IMR-90 (cell line): Measurements from ENCODE around the gene OPTN. TPM values are rescaled to one million over a fixed set of nuclear protein-coding genes. Genes with fewer than 3 reads are reported as not detected.

Experiments used
- ATAC-seq: fragments of 200-7000 bp; cut with Tn5 transposase; 2 replicates; pipeline ENCODE4 v1.9.1; 2020; ENCODE audit warnings: low read depth, mild to moderate bottlenecking, moderate library complexity
- BruUV-seq: library from RNA; stranded (reverse); fragments of 400-500 nt; replicated peaks from 2 replicates; lab custom pipeline; 2021; lab: Mats Ljungman, UMichigan
- CTCF ChIA-PET: fragments of 300-600 bp; formaldehyde crosslinking; extraction: SDS; loops from one replicate; lab custom pipeline; 2021; ENCODE audit warnings: antibody characterized with exemption; lab: Yijun Ruan, JAX
- POLR2A ChIA-PET: fragments of 300-600 bp; sonication (Branson Sonifier 250); formaldehyde crosslinking; loops from one replicate; lab custom pipeline; 2022; ENCODE audit warnings: antibody characterized with exemption; ENCODE audit not compliant: unreplicated experiment; lab: Charles Lee
- DNase-seq: peaks from one replicate; pipeline ENCODE4 v3.0.0; 2013
- H2AFZ ChIP-seq: replicated peaks from 2 replicates; pipeline ENCODE3; 2013; ENCODE audit warnings: low read length, mild to moderate bottlenecking; ENCODE audit not compliant: poor library complexity
- H2AK5ac ChIP-seq: 2 replicates; pipeline ENCODE4 v1.6.1; 2013; ENCODE audit warnings: low read depth, low read length, inconsistent platforms
- H2AK9ac ChIP-seq: replicated peaks from 2 replicates; pipeline ENCODE3; 2013; ENCODE audit warnings: mild to moderate bottlenecking, low read depth, low read length, moderate library complexity; ENCODE audit not compliant: poor library complexity
- H2BK120ac ChIP-seq: 2 replicates; pipeline ENCODE4 v1.6.1; 2013; ENCODE audit warnings: low read depth, low read length, inconsistent platforms
- H2BK15ac ChIP-seq: 3 replicates; pipeline ENCODE4 v1.6.1; 2013; ENCODE audit warnings: low read depth, low read length, inconsistent platforms
- H2BK20ac ChIP-seq: 2 replicates; pipeline ENCODE4 v1.6.1; 2013; ENCODE audit warnings: low read depth, mild to moderate bottlenecking, inconsistent platforms, low read length, moderate library complexity
- H2BK5ac ChIP-seq: 2 replicates; pipeline ENCODE4 v1.6.1; 2013; ENCODE audit warnings: mild to moderate bottlenecking, low read depth, low read length, inconsistent platforms; ENCODE audit not compliant: poor library complexity, severe bottlenecking
- H3K14ac ChIP-seq: replicated peaks from 2 replicates; pipeline ENCODE4 v1.6.1; 2013; ENCODE audit warnings: low read depth, low read length, inconsistent platforms
- H3K18ac ChIP-seq: 2 replicates; pipeline ENCODE4 v1.6.1; 2013; ENCODE audit warnings: low read depth, low read length, control low read depth
- H3K23ac ChIP-seq: 2 replicates; pipeline ENCODE4 v1.6.1; 2013; ENCODE audit warnings: low read depth, low read length, inconsistent platforms
- H3K27ac ChIP-seq: 2 replicates; pipeline ENCODE4 v1.5.1; 2013; ENCODE audit warnings: mild to moderate bottlenecking, control low read depth, low read length; ENCODE audit not compliant: insufficient read depth
- H3K27me3 ChIP-seq: 2 replicates; pipeline ENCODE4 v1.6.1; 2013; ENCODE audit warnings: low read length; ENCODE audit not compliant: control insufficient read depth, insufficient read depth
- H3K36me3 ChIP-seq: 2 replicates; pipeline ENCODE4 v1.6.1; 2013; ENCODE audit warnings: low read length, mixed read lengths; ENCODE audit not compliant: control insufficient read depth, insufficient read depth
- H3K4ac ChIP-seq: 2 replicates; pipeline ENCODE4 v1.6.1; 2013; ENCODE audit warnings: low read depth, low read length, inconsistent platforms
- H3K4me1 ChIP-seq: 2 replicates; pipeline ENCODE4 v1.6.1; 2013; ENCODE audit warnings: low read length, mixed read lengths; ENCODE audit not compliant: control insufficient read depth, insufficient read depth
- H3K4me2 ChIP-seq: 2 replicates; pipeline ENCODE4 v1.6.1; 2013; ENCODE audit warnings: low read depth, mild to moderate bottlenecking, control low read depth, low read length, moderate library complexity
- H3K4me3 ChIP-seq: 2 replicates; pipeline ENCODE4 v1.5.1; 2013; ENCODE audit warnings: low read depth, mild to moderate bottlenecking, control low read depth, low read length, moderate library complexity; ENCODE audit not compliant: insufficient read depth
- H3K56ac ChIP-seq: 2 replicates; pipeline ENCODE4 v1.6.1; 2013; ENCODE audit warnings: low read length, inconsistent platforms; ENCODE audit not compliant: insufficient read depth; ENCODE audit errors: extremely low read depth
- H3K79me1 ChIP-seq, 2 experiments: 2 replicates each; pipeline ENCODE4 v1.6.1; 2013; ENCODE audit warnings: low read length in 2 of 2, inconsistent platforms in 1 of 2, low read depth in 1 of 2
- H3K9ac ChIP-seq: 2 replicates; pipeline ENCODE4 v1.6.1; 2013; ENCODE audit warnings: low read depth, low read length, control low read depth
- H3K9me1 ChIP-seq: 2 replicates; pipeline ENCODE4 v1.6.1; 2013; ENCODE audit warnings: low read length, inconsistent platforms; ENCODE audit not compliant: insufficient read depth
- H3K9me3 ChIP-seq: 2 replicates; pipeline ENCODE4 v1.6.1; 2013; ENCODE audit warnings: low read length; ENCODE audit not compliant: control insufficient read depth, insufficient read depth
- H4K20me1 ChIP-seq: 2 replicates; pipeline ENCODE4 v1.6.1; 2013; ENCODE audit warnings: low read length, inconsistent platforms; ENCODE audit not compliant: insufficient read depth
- H4K5ac ChIP-seq: 2 replicates; pipeline ENCODE4 v1.6.1; 2013; ENCODE audit warnings: mild to moderate bottlenecking, low read depth, low read length, control low read depth
- H4K8ac ChIP-seq, 2 experiments: 2 replicates each; pipeline ENCODE4 v1.6.1; 2013; ENCODE audit warnings: low read depth in 2 of 2, low read length in 2 of 2, control low read depth in 1 of 2, inconsistent platforms in 1 of 2
- H4K91ac ChIP-seq: 2 replicates; pipeline ENCODE4 v1.6.1; 2013; ENCODE audit warnings: low read depth, low read length, inconsistent platforms; ENCODE audit not compliant: insufficient read depth
- BHLHE40 ChIP-seq: fragments of 150-350 bp; IDR thresholded peaks from 2 replicates; pipeline ENCODE4 v1.6.1; 2016; ENCODE audit warnings: mild to moderate bottlenecking, low read depth, low read length
- CEBPB ChIP-seq: IDR thresholded peaks from 2 replicates; pipeline ENCODE4 v1.6.1; 2012; ENCODE audit warnings: low read depth, low read length, improper control_type of control experiment
- CHD1 ChIP-seq: IDR thresholded peaks from 2 replicates; pipeline ENCODE4 v1.6.1; 2012; ENCODE audit warnings: low read depth, low read length, improper control_type of control experiment
- FOS ChIP-seq: fragments of 150-350 bp; IDR thresholded peaks from 2 replicates; pipeline ENCODE4 v1.6.1; 2016; ENCODE audit warnings: low read depth, low read length
- MAFK ChIP-seq: IDR thresholded peaks from 2 replicates; pipeline ENCODE4 v1.6.1; 2012; ENCODE audit warnings: low read depth, low read length, improper control_type of control experiment
- NFE2L2 ChIP-seq: fragments of 150-350 bp; IDR thresholded peaks from 2 replicates; pipeline ENCODE4 v1.6.1; 2016; ENCODE audit warnings: low read depth, mild to moderate bottlenecking, low read length
- POLR2A ChIP-seq: IDR thresholded peaks from 2 replicates; pipeline ENCODE4 v1.6.1; 2012; ENCODE audit warnings: mild to moderate bottlenecking, low read depth, low read length
- RFX5 ChIP-seq: IDR thresholded peaks from 2 replicates; pipeline ENCODE4 v1.8.0; 2012; ENCODE audit warnings: low read depth, mild to moderate bottlenecking, low read length, moderate library complexity
- SMC3 ChIP-seq: fragments of 150-350 bp; IDR thresholded peaks from 2 replicates; pipeline ENCODE4 v1.6.1; 2016; ENCODE audit warnings: low read depth, mild to moderate bottlenecking, antibody characterized with exemption, low read length, moderate library complexity
- WGBS, 2 experiments: methylation state at CpG; one replicate each; pipeline versions ENCODE4 v1.1.5 to v1.1.7; 2013; ENCODE audit warnings: missing lambda C conversion rate in 2 of 2; ENCODE audit not compliant: insufficient read length in 1 of 2; ENCODE audit errors: extremely low coverage in 2 of 2; 5-methylcytosine and 5-hydroxymethylcytosine counted together
- dilution Hi-C: fragments of 300-500 bp; cut with HindIII; formaldehyde crosslinking; loops from one replicate; pipeline ENCODE4 v1.14.3; 2018; ENCODE audit warnings: low sequenced_read_pairs; ENCODE audit not compliant: unreplicated experiment
- in situ Hi-C: fragments of 300-500 bp; cut with MboI; formaldehyde crosslinking; loops from 3 replicates; pipeline ENCODE4 v1.14.3; 2019; ENCODE audit warnings: low sequenced_read_pairs, inconsistent platforms, mixed read lengths
- intact Hi-C: fragments of 100-400 bp; cut with micrococcal nuclease; formaldehyde crosslinking; loops from 2 replicates; pipeline ENCODE4 v1.10.0; 2022
- polyA plus RNA-seq, 3 experiments: library from polyadenylated mRNA; depleted of rRNA; stranded (reverse); fragments of >200 nt; gene quantifications; 2 replicates each; pipeline ENCODE4 v1.2.3, GENCODE V29; 2012; ENCODE audit warnings: low replicate concordance in 1 of 3
- total RNA-seq: library from RNA; depleted of rRNA; stranded (reverse); fragments of >200 nt; gene quantifications from 2 replicates; pipeline ENCODE4 v1.2.3, GENCODE V29; 2012
- TF ChIP-seq, protein P1 (sequence below): conservative IDR thresholded peaks from 2 replicates; pipeline ENCODE4 v1.5.1; 2012; ENCODE audit warnings: mild to moderate bottlenecking, low read depth, low read length, improper control_type of control experiment

OPTN gene
- total and polyA plus RNA-seq, 2 of the 4 experiments (the other 2 are of a cell fraction), result 34.8 to 41.4 TPM

DNA sequence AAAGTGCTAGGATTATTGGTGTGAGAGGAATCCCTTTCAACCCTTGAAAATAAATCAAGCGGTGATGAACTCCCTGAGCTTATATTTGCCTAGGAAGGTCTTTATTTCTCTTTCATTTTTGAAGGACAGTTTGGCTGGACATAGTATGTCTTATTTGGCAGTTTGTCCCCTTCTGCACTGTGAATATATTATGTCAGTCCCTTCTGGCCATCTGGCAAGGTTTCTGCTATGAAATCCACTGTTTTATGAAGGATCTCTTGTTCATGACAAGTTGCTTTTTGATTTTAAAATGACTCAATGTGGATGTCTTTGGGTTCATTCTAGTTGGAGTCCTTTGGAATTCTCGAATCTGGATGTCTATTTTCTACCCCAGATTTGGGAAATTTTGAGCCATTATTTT lies 39.7 kb downstream of the OPTN start:
- in situ Hi-C loops, result no loop called here
- Histone ChIP-seq H3K79me1 (no peaks in the 10 kb centered on the region), H3K4ac (no peak overlapping the region), H3K4me1 (peaks cover 2% of the 10 kb centered on the region; the same call in 1 of the 2 replicates), H2BK120ac (no peak overlapping the region), H4K5ac (no peak overlapping the region), H4K91ac (no peak overlapping the region), H2AK5ac (no peak overlapping the region), H2AK9ac (no peak overlapping the region), H3K27ac (no peak overlapping the region), H3K9me1 (no peaks in the 10 kb centered on the region), H4K8ac (no peak overlapping the region), H2BK20ac (no peak overlapping the region), H3K9ac (no peak overlapping the region), H3K27me3 (no peaks in the 10 kb centered on the region), H3K14ac (no peak overlapping the region), H3K56ac (no peak overlapping the region), H3K9me3 (no peaks in the 10 kb centered on the region), H2BK15ac (no peak overlapping the region), H3K36me3 (peaks cover 35% of the 10 kb centered on the region), H3K18ac (no peak overlapping the region), H3K4me3 (no peak overlapping the region), H3K4me2 (no peak overlapping the region), H4K20me1 (no peaks in the 10 kb centered on the region), H3K23ac (no peak overlapping the region), H2AFZ (no peak overlapping the region), H2BK5ac (no peak overlapping the region)
- POLR2A ChIA-PET, result no interaction called here
- intact Hi-C loops, result no loop called here
- ATAC-seq (no peak), DNase-seq (no peak)
- TF ChIP-seq CEBPB (no peak), SMC3 (no peak), POLR2A (no peak), CHD1 (no peak), FOS (no peak), BHLHE40 (no peak), NFE2L2 (no peak), MAFK (no peak), RFX5 (no peak)
- TF ChIP-seq, protein P1, sequence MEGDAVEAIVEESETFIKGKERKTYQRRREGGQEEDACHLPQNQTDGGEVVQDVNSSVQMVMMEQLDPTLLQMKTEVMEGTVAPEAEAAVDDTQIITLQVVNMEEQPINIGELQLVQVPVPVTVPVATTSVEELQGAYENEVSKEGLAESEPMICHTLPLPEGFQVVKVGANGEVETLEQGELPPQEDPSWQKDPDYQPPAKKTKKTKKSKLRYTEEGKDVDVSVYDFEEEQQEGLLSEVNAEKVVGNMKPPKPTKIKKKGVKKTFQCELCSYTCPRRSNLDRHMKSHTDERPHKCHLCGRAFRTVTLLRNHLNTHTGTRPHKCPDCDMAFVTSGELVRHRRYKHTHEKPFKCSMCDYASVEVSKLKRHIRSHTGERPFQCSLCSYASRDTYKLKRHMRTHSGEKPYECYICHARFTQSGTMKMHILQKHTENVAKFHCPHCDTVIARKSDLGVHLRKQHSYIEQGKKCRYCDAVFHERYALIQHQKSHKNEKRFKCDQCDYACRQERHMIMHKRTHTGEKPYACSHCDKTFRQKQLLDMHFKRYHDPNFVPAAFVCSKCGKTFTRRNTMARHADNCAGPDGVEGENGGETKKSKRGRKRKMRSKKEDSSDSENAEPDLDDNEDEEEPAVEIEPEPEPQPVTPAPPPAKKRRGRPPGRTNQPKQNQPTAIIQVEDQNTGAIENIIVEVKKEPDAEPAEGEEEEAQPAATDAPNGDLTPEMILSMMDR, result no peak
- CTCF ChIA-PET, result no interaction called here
- dilution Hi-C loops, result no loop called here
- no CpG with 5 or more reads among the region's 2 CpGs for WGBS, 2 experiments
- BruUV-seq, result no TSS peak
